Cerebellar nuclear complex (tissue), 1 donor: Measurements from ENCODE around the gene SMAD7.

Experiments used
- DNase-seq, 2 experiments: peaks; one replicate each; lab custom pipeline; 2025; lab: John Stamatoyannopoulos, UW

Gene SMAD7

DNA sequence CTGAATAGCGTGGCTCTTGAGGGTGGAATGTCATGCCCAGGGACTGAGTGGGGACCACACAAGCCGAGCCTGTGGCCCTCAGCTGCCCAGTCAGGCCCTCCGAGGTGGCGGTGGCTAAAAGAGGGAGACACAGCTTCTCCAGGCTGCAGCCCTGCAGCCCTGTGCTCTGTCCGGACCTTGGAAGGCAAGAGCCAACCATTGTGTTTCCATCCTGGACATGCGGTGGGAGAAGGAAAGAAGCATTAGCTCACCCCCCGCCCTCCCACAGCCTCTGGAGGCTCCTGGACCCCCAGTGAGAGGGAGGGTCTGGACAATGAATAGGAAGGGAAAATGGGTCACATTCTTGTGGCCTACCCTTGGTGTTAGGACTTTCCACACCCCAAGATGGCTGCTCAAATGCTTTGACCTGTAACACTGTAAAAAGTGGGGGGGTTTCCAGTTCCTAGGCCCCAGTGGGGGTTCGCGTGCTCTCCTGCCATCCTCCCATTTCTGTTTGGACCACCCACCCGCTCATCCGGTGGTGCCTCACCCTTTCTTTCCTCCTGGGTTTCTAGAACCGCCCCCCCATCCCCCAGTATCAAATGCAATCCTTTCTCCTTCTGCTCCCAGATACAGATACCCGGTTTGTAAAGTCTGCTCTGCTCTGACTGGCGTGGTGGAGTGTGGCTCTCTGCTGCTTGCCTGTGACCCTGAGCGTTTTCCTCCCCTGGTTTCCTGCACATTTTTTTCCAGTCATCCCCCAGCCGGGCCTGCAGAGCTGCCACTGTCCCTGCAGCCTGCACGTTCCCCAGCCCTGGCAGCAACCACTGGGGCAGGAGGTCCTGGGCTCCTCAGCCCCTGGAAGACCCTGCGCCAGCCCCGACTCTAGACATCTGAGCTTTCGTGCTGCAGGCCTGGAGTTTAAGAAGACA is 36.3 kb upstream of the SMAD7 start:
- no peak for DNase-seq

GRCh38 chr18:48985161-48985560 is 34.4 kb upstream of the SMAD7 start:
- DNase-seq, result no peak

GRCh38 chr18:48983793-48984437 is 33.1 kb upstream of the SMAD7 start:
- DNase-seq, result no peak

DNA sequence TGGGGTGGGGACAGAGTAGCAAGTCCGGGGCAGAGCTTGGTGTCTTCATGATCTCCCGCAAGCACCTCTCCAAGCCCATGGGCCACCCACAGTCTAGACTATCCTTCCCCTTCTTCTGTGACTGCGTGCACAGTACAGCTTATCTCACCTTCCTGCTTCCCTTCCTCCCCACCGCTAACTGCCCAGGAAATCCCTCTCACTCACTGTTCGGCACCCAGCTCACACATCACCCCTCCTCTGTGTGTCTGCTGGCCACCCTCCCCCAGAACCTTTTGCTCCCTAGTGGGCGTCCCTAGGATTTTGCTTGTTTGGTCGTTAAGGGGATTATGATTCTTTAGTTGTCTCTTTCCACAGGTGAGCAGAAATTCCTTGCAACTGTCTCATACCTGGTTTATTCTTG is 31.5 kb upstream of the SMAD7 start:
- DNase-seq, result no peak

- no peak for DNase-seq
Measured at GRCh38 chr18:48979944-48980890, 29.5 kb upstream of the SMAD7 start.

GRCh38 chr18:48977914-48978313 is 27.1 kb upstream of the SMAD7 start:
- no peak for DNase-seq

GRCh38 chr18:48975817-48976649 is 25.3 kb upstream of the SMAD7 start:
- DNase-seq, result no peak

- no peak for DNase-seq
Measured at GRCh38 chr18:48975120-48975816, 24.5 kb upstream of the SMAD7 start.

DNA sequence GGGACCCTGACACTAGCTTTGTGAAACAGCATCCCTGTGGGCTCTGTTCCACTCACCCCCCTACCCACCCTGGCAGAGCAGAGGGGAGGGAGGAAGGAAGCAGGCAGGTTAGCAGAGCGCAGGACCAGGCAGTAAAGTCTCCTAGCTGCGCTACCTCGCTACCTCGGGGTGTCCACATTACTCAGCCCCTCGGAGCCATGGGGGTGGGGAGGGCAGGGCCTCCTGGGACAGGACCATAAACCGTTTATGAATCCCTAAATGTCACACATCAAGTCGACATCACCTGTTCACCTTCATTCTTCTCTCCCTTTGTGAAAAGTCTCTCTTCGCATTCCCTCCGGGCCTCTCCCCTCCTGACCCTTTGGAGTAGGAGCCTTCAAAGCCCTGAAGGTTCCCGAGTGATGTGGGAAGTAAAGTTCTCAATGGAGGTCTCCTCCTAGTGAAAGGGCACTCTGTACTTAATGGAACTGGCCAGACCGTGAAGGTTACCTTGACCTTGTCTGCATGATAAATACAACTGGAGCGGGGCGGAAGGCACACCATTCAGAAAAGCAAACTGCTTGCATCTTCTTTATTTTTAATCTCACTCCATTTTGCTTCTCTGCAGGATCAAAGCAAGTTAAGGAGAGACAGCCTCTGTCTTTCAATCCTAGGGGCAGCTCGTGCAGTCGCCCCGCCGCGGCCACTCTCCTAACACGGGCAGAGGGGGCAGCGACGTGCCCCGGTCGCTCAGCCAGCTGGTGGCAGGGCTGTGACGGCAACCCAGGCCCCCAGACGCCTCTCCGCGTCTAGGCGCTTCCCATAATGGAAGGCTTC is 23.7 kb upstream of the SMAD7 start:
- no peak for DNase-seq

DNA sequence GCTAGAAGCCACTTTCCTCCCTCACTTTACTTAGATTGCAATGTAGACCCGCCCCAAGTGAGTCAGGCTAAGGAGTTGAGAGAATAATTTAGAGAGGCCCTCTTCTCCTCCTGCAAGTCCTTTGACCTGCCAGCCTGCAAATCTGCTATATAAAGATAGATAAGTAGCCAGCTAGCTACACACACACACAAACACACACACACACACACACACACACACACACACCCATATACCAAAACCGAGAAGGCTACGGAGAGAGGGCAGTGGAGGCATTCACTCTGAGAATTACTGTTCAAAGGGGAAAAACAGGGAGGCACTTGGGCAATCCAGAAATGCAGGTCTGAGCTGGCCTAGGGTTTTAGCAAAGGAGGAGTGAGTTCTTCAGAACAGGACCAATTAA is 23.0 kb upstream of the SMAD7 start:
- DNase-seq, result no peak

GRCh38 chr18:48968412-48969215 is 17.8 kb upstream of the SMAD7 start:
- no peak for DNase-seq

DNA sequence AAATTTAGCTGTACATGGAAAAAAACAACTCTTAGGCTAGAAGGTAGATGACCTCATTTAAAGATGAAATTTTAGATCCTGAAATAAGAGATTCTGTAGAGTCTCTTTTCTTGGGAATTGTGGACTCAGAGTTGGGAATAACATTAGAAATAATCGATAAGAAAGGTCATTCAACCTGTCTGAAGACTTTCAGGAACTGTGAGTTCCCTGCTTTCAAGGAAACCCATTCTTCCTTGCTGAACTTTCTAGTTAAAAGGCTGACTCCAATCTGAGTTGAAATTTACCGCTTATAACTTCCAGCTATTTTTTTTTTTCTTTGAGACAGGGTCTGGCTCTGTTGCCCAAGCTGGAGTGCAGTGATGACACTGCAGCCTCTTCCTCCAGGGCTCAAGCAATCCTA is 16.8 kb upstream of the SMAD7 start:
- DNase-seq, result no peak

- DNase-seq, result no peak
Measured at GRCh38 chr18:48966523-48966922, 15.8 kb upstream of the SMAD7 start.

- DNase-seq, result no peak
Measured at GRCh38 chr18:48963586-48964470, 13.1 kb upstream of the SMAD7 start.

DNA sequence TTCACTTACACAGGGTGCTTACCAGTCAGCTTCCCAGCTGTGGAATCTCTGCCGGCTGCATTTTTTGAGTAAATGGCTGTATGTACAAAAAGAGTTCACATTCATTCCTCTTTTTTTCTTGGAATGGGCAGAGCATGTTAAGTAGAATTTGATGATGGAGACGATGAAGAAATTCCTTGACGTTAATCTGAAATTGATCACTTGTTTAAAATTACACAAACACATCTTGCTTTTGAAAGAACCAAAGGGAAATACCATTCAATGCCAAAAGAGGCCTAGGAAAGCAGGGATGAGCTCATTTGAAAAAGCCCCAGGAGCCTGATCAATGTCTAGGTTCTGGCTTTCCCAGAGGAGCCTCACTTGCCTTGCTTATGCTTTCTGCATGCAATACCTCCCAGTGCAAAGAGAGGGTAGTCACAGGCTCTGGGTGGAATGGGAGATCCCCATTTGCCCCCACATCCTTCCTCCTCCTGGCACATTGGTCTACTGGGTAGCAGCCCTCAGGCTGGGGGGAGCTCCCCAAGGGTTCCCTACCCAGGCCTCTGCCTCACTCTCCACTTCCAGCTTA is 12.3 kb upstream of the SMAD7 start:
- no peak for DNase-seq

DNA sequence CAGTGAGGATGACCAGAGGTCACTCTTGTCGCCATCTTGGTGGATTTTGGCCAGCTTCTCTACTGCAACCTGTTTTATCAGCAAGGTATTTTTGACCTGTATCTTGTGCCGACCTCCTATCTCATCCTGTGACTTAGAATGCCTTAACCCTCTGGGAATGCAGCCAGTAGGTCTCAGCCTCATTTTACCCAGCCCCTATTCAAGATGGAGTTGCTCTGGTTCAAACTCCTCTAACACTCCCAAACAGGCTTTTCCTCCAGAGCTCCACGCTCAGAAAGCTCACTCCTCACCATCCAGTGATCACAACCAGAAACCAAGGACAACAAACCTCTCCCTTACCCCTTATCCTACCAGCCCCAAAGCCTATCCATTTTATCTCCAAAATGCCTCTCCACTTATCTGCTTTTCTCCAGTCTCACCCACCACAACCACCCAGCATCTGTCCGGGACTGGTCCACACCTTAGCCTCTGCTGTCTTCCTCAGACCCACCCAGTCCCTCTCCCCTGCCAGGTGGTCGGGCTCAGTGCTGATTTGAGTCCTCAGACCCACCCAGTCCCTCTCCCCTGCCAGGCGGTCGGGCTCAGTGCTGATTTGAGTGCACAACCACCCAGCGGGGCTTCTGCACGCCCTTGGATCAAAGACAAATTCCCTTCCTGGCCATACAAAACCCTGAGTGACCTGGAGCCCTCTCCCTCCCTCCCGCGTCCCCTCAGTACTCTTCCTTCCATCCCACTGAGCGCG is 11.7 kb upstream of the SMAD7 start:
- no peak for DNase-seq

DNA sequence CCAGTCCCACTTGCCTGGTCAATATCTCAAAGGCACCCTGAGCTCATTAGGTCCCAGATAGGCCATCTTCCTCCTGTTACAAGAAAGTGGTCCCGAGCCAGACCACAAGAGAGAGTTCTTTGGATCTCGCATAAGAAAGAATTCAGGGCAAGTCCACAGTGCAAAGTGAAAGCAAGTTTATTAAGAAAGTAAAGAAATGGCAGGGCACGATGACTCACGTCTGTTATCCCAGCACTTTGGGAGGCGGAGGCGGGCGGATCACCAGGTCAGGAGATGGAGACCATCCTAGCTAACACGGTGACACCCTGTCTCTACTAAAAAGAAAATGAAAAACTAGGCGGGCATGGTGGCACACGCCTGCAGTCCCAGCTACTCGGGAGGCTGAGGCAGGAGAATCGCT is 10.8 kb upstream of the SMAD7 start:
- DNase-seq, result no peak
